ENCODE measurements around the gene MGA. TPM values are rescaled to one million over a fixed set of nuclear protein-coding genes. Genes with fewer than 3 reads are reported as not detected.
"Not testable (repeated sequence)": the region's sequence is repeated elsewhere in the genome, so short reads cannot be mapped to it uniquely, and the experiment has no call there.

Gene MGA
- total RNA-seq, 1 donor from 2014 or later, result 32.6 TPM

GRCh38 chr15:41735046-41735445 is 74.8 kb downstream of the MGA start:
- peaks cover 3% of the 10 kb centered on the region for H3K79me2 ChIP-seq (ENCODE audit: insufficient read depth, low read length)
- Mint-ChIP-seq H3K27ac (ENCODE audit: unreplicated experiment) (no peak overlapping the region), H3K27me3 (ENCODE audit: low read depth, unreplicated experiment) (no peaks in the 10 kb centered on the region), H3K9me3 (ENCODE audit: unreplicated experiment) (no peaks in the 10 kb centered on the region), H3K36me3 (ENCODE audit: low read depth, unreplicated experiment) (peaks cover 11% of the 10 kb centered on the region), H3K4me1 (ENCODE audit: low read depth, unreplicated experiment) (peaks cover 5% of the 10 kb centered on the region), H3K4me3 (ENCODE audit: unreplicated experiment) (peak overlapping the region; percentile 50)
- H3K4me1 ChIP-seq (ENCODE audit: insufficient read depth, low read length), result no peaks in the 10 kb centered on the region
- H3K4me3 ChIP-seq (ENCODE audit: insufficient read depth, low read depth, low read length), result no peak overlapping the region
- no peaks in the 10 kb centered on the region for H3K9me3 ChIP-seq (ENCODE audit: insufficient read depth, low read depth, low read length)
- H2AFZ ChIP-seq (ENCODE audit: low read depth, low read length), result no peak overlapping the region
- H3K27me3 ChIP-seq (ENCODE audit: insufficient read depth, low read length), result no peaks in the 10 kb centered on the region
- H3K27ac ChIP-seq (ENCODE audit: low read depth, low read length), result no peak overlapping the region
- H3K4me2 ChIP-seq (ENCODE audit: low read length), result no peak overlapping the region
- FAIRE-seq (no peak), DNase-seq (ENCODE audit: low read depth) (no peak)
- H3K36me3 ChIP-seq (ENCODE audit: insufficient read depth, low read length), result peaks cover 21% of the 10 kb centered on the region
- H3K9ac ChIP-seq (ENCODE audit: low read length), result no peak overlapping the region
- no peaks in the 10 kb centered on the region for H4K20me1 ChIP-seq (ENCODE audit: insufficient read depth, low read length)
- no peak for TF ChIP-seq EZH2 (IDR thresholded peaks at IDR 0.05; ENCODE audit: insufficient read depth, low read length)
- no peak for TF ChIP-seq CTCF (IDR thresholded peaks at IDR 0.05; ENCODE audit: insufficient read depth, low read depth, low read length)

GRCh38 chr15:41735492-41735891 is 75.3 kb downstream of the MGA start:
- not testable (repeated sequence) for H3K27me3 Mint-ChIP-seq (ENCODE audit: low read depth, unreplicated experiment); FAIRE-seq; DNase-seq (ENCODE audit: low read depth); H3K27ac ChIP-seq (ENCODE audit: low read depth, low read length); H3K27ac Mint-ChIP-seq (ENCODE audit: unreplicated experiment); H4K20me1 ChIP-seq (ENCODE audit: insufficient read depth, low read length); H3K4me2 ChIP-seq (ENCODE audit: low read length); H3K9ac ChIP-seq (ENCODE audit: low read length); H3K9me3 Mint-ChIP-seq (ENCODE audit: unreplicated experiment); H3K9me3 ChIP-seq (ENCODE audit: insufficient read depth, low read depth, low read length); H2AFZ ChIP-seq (ENCODE audit: low read depth, low read length); H3K79me2 ChIP-seq (ENCODE audit: insufficient read depth, low read length); H3K27me3 ChIP-seq (ENCODE audit: insufficient read depth, low read length); H3K4me3 ChIP-seq (ENCODE audit: insufficient read depth, low read depth, low read length); H3K4me1 Mint-ChIP-seq (ENCODE audit: low read depth, unreplicated experiment); H3K4me1 ChIP-seq (ENCODE audit: insufficient read depth, low read length)
- peaks cover 22% of the 10 kb centered on the region for H3K36me3 ChIP-seq (ENCODE audit: insufficient read depth, low read length)
- H3K36me3 Mint-ChIP-seq (ENCODE audit: low read depth, unreplicated experiment), result peaks cover 11% of the 10 kb centered on the region
- H3K4me3 Mint-ChIP-seq (ENCODE audit: unreplicated experiment), result peak overlapping the region; percentile 50

DNA sequence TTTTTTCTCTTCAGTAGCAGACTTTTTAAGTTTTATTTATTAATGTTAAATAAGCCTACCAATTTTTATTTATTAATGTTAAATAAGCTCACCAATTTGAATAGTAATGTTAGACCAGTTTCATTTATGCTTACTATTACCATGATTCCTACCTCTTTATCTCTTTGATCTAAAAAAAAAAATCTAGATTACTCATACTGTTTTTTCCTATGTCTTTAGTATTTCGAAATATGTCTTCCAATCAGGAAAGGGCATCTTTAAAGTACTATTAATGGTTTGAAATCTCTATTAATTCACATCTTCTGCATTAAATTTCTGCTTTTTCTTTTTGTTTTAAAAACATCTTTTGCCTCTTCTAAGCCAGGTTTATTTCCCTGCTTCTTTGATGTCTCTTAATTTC is 86.6 kb downstream of the MGA start:
- H3K9me3 Mint-ChIP-seq (ENCODE audit: unreplicated experiment), result no peaks in the 10 kb centered on the region
- Histone ChIP-seq H3K4me1 (ENCODE audit: insufficient read depth, low read length) (no peaks in the 10 kb centered on the region), H3K9ac (ENCODE audit: low read length) (no peak overlapping the region), H3K79me2 (ENCODE audit: insufficient read depth, low read length) (no peaks in the 10 kb centered on the region), H3K4me3 (ENCODE audit: insufficient read depth, low read depth, low read length) (no peak overlapping the region), H2AFZ (ENCODE audit: low read depth, low read length) (no peak overlapping the region), H3K36me3 (ENCODE audit: insufficient read depth, low read length) (peaks cover 20% of the 10 kb centered on the region), H4K20me1 (ENCODE audit: insufficient read depth, low read length) (peaks cover 16% of the 10 kb centered on the region), H3K9me3 (ENCODE audit: insufficient read depth, low read depth, low read length) (no peaks in the 10 kb centered on the region), H3K4me2 (ENCODE audit: low read length) (no peak overlapping the region), H3K27ac (ENCODE audit: low read depth, low read length) (no peak overlapping the region), H3K27me3 (ENCODE audit: insufficient read depth, low read length) (no peaks in the 10 kb centered on the region)
- no peaks in the 10 kb centered on the region for H3K27me3 Mint-ChIP-seq (ENCODE audit: low read depth, unreplicated experiment)
- TF ChIP-seq EZH2 (IDR thresholded peaks at IDR 0.05; ENCODE audit: insufficient read depth, low read length), result no peak
- TF ChIP-seq CTCF (IDR thresholded peaks at IDR 0.05; ENCODE audit: insufficient read depth, low read depth, low read length), result no peak
- H3K4me3 Mint-ChIP-seq (ENCODE audit: unreplicated experiment), result no peak overlapping the region
- DNase-seq (ENCODE audit: low read depth), result peak; percentile 8
- H3K27ac Mint-ChIP-seq (ENCODE audit: unreplicated experiment), result no peak overlapping the region
- FAIRE-seq, result no peak
- H3K36me3 Mint-ChIP-seq (ENCODE audit: low read depth, unreplicated experiment), result peaks cover 25% of the 10 kb centered on the region
- H3K4me1 Mint-ChIP-seq (ENCODE audit: low read depth, unreplicated experiment), result no peaks in the 10 kb centered on the region

Data from astrocyte (in vitro differentiated cells and primary cell).